Gastroesophageal sphincter (tissue), 4 donors: ENCODE results near the gene LIPC. TPM values are rescaled to one million over a fixed set of nuclear protein-coding genes. Genes with fewer than 3 reads are reported as not detected.

Experiments used
- ATAC-seq: fragments of 150-250 bp; one replicate; pipeline ENCODE4 v1.9.1; 2016; ENCODE audit warnings: mild to moderate bottlenecking, moderate library complexity
- H3K27ac ChIP-seq, 4 donors: fragments of 200-600 bp; sonication (generic) in 3 of 4; 1 replicate in 3 of 4; 2 replicates in 1 of 4; pipeline ENCODE4 v1.5.1; 2016 to 2019
- H3K27me3 ChIP-seq: fragments of 200-600 bp; sonication (generic); one replicate; pipeline ENCODE4 v1.5.1; 2019
- H3K36me3 ChIP-seq, 2 donors: fragments of 200-600 bp; sonication (generic); one replicate each; pipeline ENCODE4 v1.5.1; 2019; ENCODE audit warnings: control low read depth in 1 of 2
- H3K4me1 ChIP-seq, 3 donors: fragments of 200-600 bp; sonication (generic); 1 replicate in 2 of 3; 2 replicates in 1 of 3; pipeline ENCODE4 v1.5.1; 2016 to 2019; ENCODE audit warnings: control low read depth in 2 of 3
- H3K4me3 ChIP-seq, 2 donors: fragments of 200-600 bp; sonication (generic); one replicate each; pipeline ENCODE4 v1.5.1; 2019; ENCODE audit warnings: mild to moderate bottlenecking in 1 of 2, moderate library complexity in 1 of 2
- H3K9me3 ChIP-seq, 3 donors: fragments of 200-600 bp; sonication (generic); one replicate each; pipeline ENCODE4 v1.5.1; 2017 to 2019; ENCODE audit warnings: control low read depth in 2 of 3
- EP300 ChIP-seq: sonication (generic); formaldehyde crosslinking; IDR thresholded peaks from one replicate; pipeline ENCODE4 v1.6.1; 2017; ENCODE audit warnings: antibody characterized with exemption, mild to moderate bottlenecking
- POLR2A ChIP-seq, 2 donors: fragments of 450-650 bp; IDR thresholded peaks; one replicate each; pipeline ENCODE4 v1.6.1; 2017; ENCODE audit warnings: antibody characterized with exemption in 2 of 2, mild to moderate bottlenecking in 2 of 2, moderate library complexity in 1 of 2
- POLR2AphosphoS5 ChIP-seq: sonication (generic); formaldehyde crosslinking; IDR thresholded peaks from one replicate; pipeline ENCODE4 v1.6.1; 2017; ENCODE audit warnings: antibody characterized with exemption
- WGBS, 2 donors: methylation state at CpG; one replicate each; pipeline ENCODE4 v1.1.5; 2018; ENCODE audit warnings: low coverage in 1 of 2; 5-methylcytosine and 5-hydroxymethylcytosine counted together
- total RNA-seq, 4 donors: library from RNA; depleted of rRNA; stranded (reverse); fragments of >200 nt; gene quantifications; one replicate each; pipeline ENCODE4 v1.1.0, GENCODE V29; 2016
- TF ChIP-seq, protein P1 (sequence below), 4 experiments: fragments of 200-600 bp in 2 of 4; fragments of 450-650 bp in 2 of 4; sonication (generic) in 1 of 4; IDR thresholded peaks; one replicate each; pipeline ENCODE4 v1.5.1; 2017 to 2019; ENCODE audit warnings: antibody characterized with exemption in 4 of 4, mild to moderate bottlenecking in 2 of 4, moderate library complexity in 2 of 4

The LIPC gene
- total RNA-seq, 4 donors from 2014 or later, result 0.32 to 0.50 TPM; not detected in 2

DNA sequence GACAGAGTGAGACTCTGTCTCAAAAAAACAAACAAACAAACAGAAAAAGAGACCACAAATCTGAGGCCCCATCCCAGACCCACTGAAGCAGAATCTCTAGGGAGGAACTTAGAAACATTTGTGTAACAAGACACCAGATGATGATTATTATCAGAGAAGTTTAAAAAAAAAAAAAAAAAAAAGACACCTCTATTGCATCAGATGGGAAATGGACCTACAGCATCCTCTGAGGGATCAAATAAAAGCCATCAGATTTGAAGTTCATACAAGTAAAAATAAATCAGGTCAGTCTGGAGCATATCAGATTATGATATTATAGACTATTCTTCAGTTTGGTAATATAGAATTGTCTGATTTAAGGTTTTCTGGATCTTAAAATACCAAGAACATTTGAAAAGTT is 21.9 kb upstream of the LIPC start:
- peak overlapping the region in 1 of 2 donors; percentile 24 for H3K4me3 ChIP-seq
- no peaks in the 10 kb centered on the region for H3K9me3 ChIP-seq
- H3K27ac ChIP-seq, result no peak overlapping the region
- H3K27me3 ChIP-seq, result no peaks in the 10 kb centered on the region
- H3K36me3 ChIP-seq, result no peaks in the 10 kb centered on the region
- TF ChIP-seq, protein P1, sequence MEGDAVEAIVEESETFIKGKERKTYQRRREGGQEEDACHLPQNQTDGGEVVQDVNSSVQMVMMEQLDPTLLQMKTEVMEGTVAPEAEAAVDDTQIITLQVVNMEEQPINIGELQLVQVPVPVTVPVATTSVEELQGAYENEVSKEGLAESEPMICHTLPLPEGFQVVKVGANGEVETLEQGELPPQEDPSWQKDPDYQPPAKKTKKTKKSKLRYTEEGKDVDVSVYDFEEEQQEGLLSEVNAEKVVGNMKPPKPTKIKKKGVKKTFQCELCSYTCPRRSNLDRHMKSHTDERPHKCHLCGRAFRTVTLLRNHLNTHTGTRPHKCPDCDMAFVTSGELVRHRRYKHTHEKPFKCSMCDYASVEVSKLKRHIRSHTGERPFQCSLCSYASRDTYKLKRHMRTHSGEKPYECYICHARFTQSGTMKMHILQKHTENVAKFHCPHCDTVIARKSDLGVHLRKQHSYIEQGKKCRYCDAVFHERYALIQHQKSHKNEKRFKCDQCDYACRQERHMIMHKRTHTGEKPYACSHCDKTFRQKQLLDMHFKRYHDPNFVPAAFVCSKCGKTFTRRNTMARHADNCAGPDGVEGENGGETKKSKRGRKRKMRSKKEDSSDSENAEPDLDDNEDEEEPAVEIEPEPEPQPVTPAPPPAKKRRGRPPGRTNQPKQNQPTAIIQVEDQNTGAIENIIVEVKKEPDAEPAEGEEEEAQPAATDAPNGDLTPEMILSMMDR (IDR thresholded peaks at IDR 0.05), result no peak
- TF ChIP-seq POLR2A (IDR thresholded peaks at IDR 0.05), result no peak
- TF ChIP-seq POLR2AphosphoS5, result no peak
- TF ChIP-seq EP300, result no peak
- no peaks in the 10 kb centered on the region for H3K4me1 ChIP-seq
- no peak for ATAC-seq

DNA sequence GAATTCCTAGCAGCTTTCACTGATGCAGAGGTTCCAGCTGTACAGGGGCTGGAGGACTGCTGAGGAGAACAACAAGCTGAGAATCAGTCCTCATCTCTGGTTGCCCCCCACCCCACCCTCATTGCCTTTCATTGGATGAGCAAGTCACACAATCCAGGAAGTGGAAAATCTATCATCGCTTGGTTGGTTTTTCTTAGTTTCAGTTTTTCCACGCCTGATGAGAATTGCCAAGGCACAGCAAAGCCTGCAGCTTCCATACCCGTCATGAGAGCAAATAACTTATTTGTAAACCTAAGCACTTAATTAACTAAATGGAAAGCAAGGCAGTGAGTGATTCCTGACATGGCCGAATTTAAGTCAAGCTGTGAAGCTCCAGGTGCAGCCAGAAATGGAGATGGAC is 21.4 kb upstream of the LIPC start:
- WGBS, 2 donors, result 56 to 73% methylated on average over 3 of the region's 4 CpGs
- ATAC-seq, result no peak
- Histone ChIP-seq H3K36me3 (no peaks in the 10 kb centered on the region), H3K4me1 (no peaks in the 10 kb centered on the region), H3K27me3 (no peaks in the 10 kb centered on the region), H3K27ac (no peak overlapping the region), H3K4me3 (peak overlapping the region in 1 of 2 donors; percentile 24), H3K9me3 (no peaks in the 10 kb centered on the region)
- TF ChIP-seq EP300 (no peak), POLR2A (IDR thresholded peaks at IDR 0.05) (no peak), POLR2AphosphoS5 (no peak)
- TF ChIP-seq, protein P1 (IDR thresholded peaks at IDR 0.05), result no peak

- Histone ChIP-seq H3K27me3 (no peaks in the 10 kb centered on the region), H3K4me3 (no peak overlapping the region), H3K27ac (no peak overlapping the region), H3K4me1 (no peaks in the 10 kb centered on the region), H3K36me3 (no peaks in the 10 kb centered on the region), H3K9me3 (no peaks in the 10 kb centered on the region)
- no peak for TF ChIP-seq EP300
- TF ChIP-seq, protein P1 (IDR thresholded peaks at IDR 0.05), result no peak
- TF ChIP-seq POLR2AphosphoS5, result no peak
- TF ChIP-seq POLR2A (IDR thresholded peaks at IDR 0.05), result no peak
- no peak for ATAC-seq
- WGBS, 2 donors, result 94 to 100% methylated on average over 2 to 3 of the region's 3 CpGs
Observed at GRCh38 chr15:58413253-58413652, 18.5 kb upstream of the LIPC start.

GRCh38 chr15:58415636-58416035 is 16.2 kb upstream of the LIPC start:
- no peak overlapping the region for H3K4me3 ChIP-seq
- H3K27ac ChIP-seq, result no peak overlapping the region
- H3K9me3 ChIP-seq, result no peaks in the 10 kb centered on the region
- H3K36me3 ChIP-seq, result no peaks in the 10 kb centered on the region
- H3K4me1 ChIP-seq, result no peaks in the 10 kb centered on the region
- no peaks in the 10 kb centered on the region for H3K27me3 ChIP-seq
- 35 to 67% methylated on average over 3 of the region's 3 CpGs for WGBS, 2 donors
- no peak for TF ChIP-seq EP300
- no peak for TF ChIP-seq POLR2AphosphoS5
- TF ChIP-seq, protein P1 (IDR thresholded peaks at IDR 0.05), result no peak
- no peak for TF ChIP-seq POLR2A (IDR thresholded peaks at IDR 0.05)
- no peak for ATAC-seq

- ATAC-seq, result no peak
- Histone ChIP-seq H3K4me3 (no peak overlapping the region), H3K36me3 (no peaks in the 10 kb centered on the region), H3K9me3 (no peaks in the 10 kb centered on the region), H3K27me3 (no peaks in the 10 kb centered on the region), H3K4me1 (no peaks in the 10 kb centered on the region), H3K27ac (no peak overlapping the region)
- WGBS, 2 donors, result 43 to 88% methylated on average over 2 to 5 of the region's 5 CpGs
- TF ChIP-seq POLR2A (IDR thresholded peaks at IDR 0.05) (no peak), POLR2AphosphoS5 (no peak), EP300 (no peak)
- TF ChIP-seq, protein P1 (IDR thresholded peaks at IDR 0.05), result no peak
Observed at GRCh38 chr15:58416963-58417362, 14.8 kb upstream of the LIPC start.
